ENCODE results near the gene PCNA.

The PCNA gene

GRCh38 chr20:5119435-5120184 lies at the start of gene PCNA:
Gene PCNA, minus strand, starts transcription at chr20:5119958. Its CDS starts 160 bp downstream, at chr20:5119798.
- intact Hi-C loops (cut with DNase I): loop anchor here (10.0 kb wide), 1 partner anchor 325 kb away; no protein-coding TSS in a partner anchor
- DNase-seq: peak; percentile 92 to 100 (median 96)

- no peak for DNase-seq
- intact Hi-C loops (cut with DNase I): no loop called here
Measured at GRCh38 chr20:5168651-5169396, 49.1 kb upstream of the PCNA start.

GRCh38 chr20:5164645-5165625 lies 45.2 kb upstream of the PCNA start:
- peak in 1 of 10 donors; percentile 33 for DNase-seq
- intact Hi-C loops (cut with DNase I): no loop called here

- intact Hi-C loops (cut with DNase I): no loop called here
- no peak for DNase-seq
Measured at GRCh38 chr20:5161536-5162164, 41.9 kb upstream of the PCNA start.

- intact Hi-C loops (cut with DNase I): no loop called here
- DNase-seq: no peak
Measured at GRCh38 chr20:5160882-5161281, 41.1 kb upstream of the PCNA start.

- intact Hi-C loops (cut with DNase I): no loop called here
- DNase-seq: no peak
Measured at GRCh38 chr20:5159928-5160327, 40.2 kb upstream of the PCNA start.

- no peak for DNase-seq
- intact Hi-C loops (cut with DNase I): no loop called here
Measured at GRCh38 chr20:5156675-5157448, 37.1 kb upstream of the PCNA start.

GRCh38 chr20:5155404-5155803 lies 35.6 kb upstream of the PCNA start:
- no peak for DNase-seq
- intact Hi-C loops (cut with DNase I): no loop called here

GRCh38 chr20:5154543-5154925 lies 34.8 kb upstream of the PCNA start:
- no peak for DNase-seq
- intact Hi-C loops (cut with DNase I): no loop called here

GRCh38 chr20:5153612-5154542 lies 34.1 kb upstream of the PCNA start:
- DNase-seq: no peak
- intact Hi-C loops (cut with DNase I): no loop called here

GRCh38 chr20:5153152-5153467 lies 33.4 kb upstream of the PCNA start:
- intact Hi-C loops (cut with DNase I): no loop called here
- no peak for DNase-seq

- no peak for DNase-seq
- intact Hi-C loops (cut with DNase I): no loop called here
Measured at GRCh38 chr20:5150226-5151076, 30.7 kb upstream of the PCNA start.

- intact Hi-C loops (cut with DNase I): no loop called here
- no peak for DNase-seq
Measured at GRCh38 chr20:5149892-5150225, 30.1 kb upstream of the PCNA start.

GRCh38 chr20:5148581-5148980 lies 28.8 kb upstream of the PCNA start:
- intact Hi-C loops (cut with DNase I): no loop called here
- no peak for DNase-seq

GRCh38 chr20:5146871-5147592 lies 27.3 kb upstream of the PCNA start:
- DNase-seq: no peak
- intact Hi-C loops (cut with DNase I): no loop called here

GRCh38 chr20:5146099-5146668 lies 26.4 kb upstream of the PCNA start:
- intact Hi-C loops (cut with DNase I): no loop called here

More at GRCh38 chr20:5146099-5146668, 26.4 kb upstream of the PCNA start:
- no peak for DNase-seq

Measured in posterior cingulate gyrus (tissue), 11 donors.